HFFc6 (cell line): ENCODE results near the gene SEMA4G. TPM values are rescaled to one million over a fixed set of nuclear protein-coding genes. Genes with fewer than 3 reads are reported as not detected.

Source experiments
- DNase-seq: peaks from one replicate; pipeline ENCODE4 v3.0.0-alpha.2; 2018
- H3K27ac Mint-ChIP-seq: 2 replicates; pipeline ENCODE4 v1.8.0; 2020; ENCODE audit warnings: mild to moderate bottlenecking, mixed read lengths
- H3K27me3 Mint-ChIP-seq: 2 replicates; pipeline ENCODE4 v1.8.0; 2021; ENCODE audit warnings: mild to moderate bottlenecking, moderate library complexity, mixed read lengths; ENCODE audit not compliant: insufficient read depth
- H3K36me3 Mint-ChIP-seq: 2 replicates; pipeline ENCODE4 v1.8.0; 2021; ENCODE audit warnings: low read depth, mixed read lengths
- H3K4me1 Mint-ChIP-seq: 2 replicates; pipeline ENCODE4 v1.8.0; 2020; ENCODE audit warnings: low read depth, mixed read lengths
- H3K4me3 Mint-ChIP-seq: 2 replicates; pipeline ENCODE4 v1.8.0; 2020; ENCODE audit warnings: mild to moderate bottlenecking, moderate library complexity, mixed read lengths
- H3K9me3 Mint-ChIP-seq: 2 replicates; pipeline ENCODE4 v1.8.0; 2020; ENCODE audit warnings: mild to moderate bottlenecking, mixed read lengths
- total RNA-seq, 6 experiments: library from RNA; stranded (reverse); fragmentation: NEBNext Ultra II Directional; extraction: Animal tissue kit (Norgen Biotek cat#: 25700); gene quantifications; 2 replicates in 1 of 6; 3 replicates in 5 of 6; pipeline ENCODE4 v1.2.3, GENCODE V29; 2021
- TF ChIP-seq, protein P1 (sequence below): fragments of 200-600 bp; sonication (generic); IDR thresholded peaks from 2 replicates; pipeline ENCODE4 v1.5.0; 2021; ENCODE audit warnings: antibody characterized with exemption, mild to moderate bottlenecking

The SEMA4G gene
- total RNA-seq, 6 experiments from 2014 or later: 1.2 to 2.2 (median 1.9) TPM

DNA sequence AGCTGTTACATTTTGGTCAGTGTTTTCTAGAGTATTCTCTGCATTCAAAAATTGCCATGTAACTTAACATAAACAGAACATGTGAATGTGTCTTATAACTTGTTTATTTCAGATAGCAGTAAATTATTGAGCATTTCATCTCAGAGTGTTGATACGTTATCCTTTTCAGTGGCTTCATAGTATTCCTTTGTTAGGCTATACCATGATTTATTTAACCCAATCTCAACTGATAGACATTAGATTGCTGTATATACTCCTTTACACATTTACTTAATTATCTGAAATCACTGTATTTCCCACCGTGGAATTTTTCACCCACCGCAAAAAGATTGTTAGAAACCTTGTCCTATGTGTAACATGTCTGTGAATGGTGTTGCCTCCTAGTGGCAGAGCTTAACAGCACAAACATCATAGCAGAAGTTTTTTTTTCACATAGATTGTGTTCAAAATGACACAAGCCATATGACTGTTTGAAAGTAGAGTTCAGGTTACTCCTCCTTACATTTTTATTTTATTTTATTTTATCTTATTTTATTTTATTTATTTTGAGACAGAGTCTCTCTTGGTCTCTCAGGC lies 35.1 kb upstream of the SEMA4G start:
- no peaks in the 10 kb centered on the region for H3K9me3 Mint-ChIP-seq
- H3K36me3 Mint-ChIP-seq: peaks cover 26% of the 10 kb centered on the region
- no peak for DNase-seq

DNA sequence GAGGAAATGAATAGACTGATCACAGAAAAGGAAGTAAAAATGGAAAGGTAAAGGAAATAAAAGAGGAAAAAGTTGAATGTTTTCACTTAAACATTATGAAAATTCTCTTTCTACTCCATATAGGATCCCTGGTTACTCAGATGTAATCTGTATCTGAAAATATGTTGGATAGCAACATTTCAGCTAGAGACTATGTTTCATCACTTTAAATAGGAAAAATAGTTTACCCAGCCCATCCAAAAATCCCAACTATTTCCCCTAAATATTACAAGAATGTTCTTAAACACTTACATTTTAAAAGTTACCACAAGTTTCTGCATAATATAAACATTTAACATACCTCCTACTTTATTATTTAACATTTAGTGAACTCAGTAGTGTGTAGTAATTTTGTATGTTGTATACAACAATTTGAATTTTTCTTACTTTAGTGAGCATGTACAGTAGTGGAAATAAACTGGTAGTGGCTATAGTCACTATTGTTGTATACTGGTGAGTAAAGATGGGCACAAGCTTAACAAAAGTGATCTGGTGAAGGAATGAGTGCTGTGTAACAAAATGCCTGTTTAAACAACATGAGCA lies 29.4 kb upstream of the SEMA4G start:
- no peak overlapping the region; the same call in 1 of the 2 replicates for H3K4me3 Mint-ChIP-seq
- DNase-seq: peak; percentile 8
- H3K27ac Mint-ChIP-seq: peak overlapping the region; percentile 75

More for the DNA sequence above, 35.1 kb upstream of the SEMA4G start:
- no peak overlapping the region for H3K4me3 Mint-ChIP-seq
- no peaks in the 10 kb centered on the region; the same call in 1 of the 2 replicates for H3K27me3 Mint-ChIP-seq
- H3K4me1 Mint-ChIP-seq: peaks cover 9% of the 10 kb centered on the region
- no peak overlapping the region for H3K27ac Mint-ChIP-seq
- TF ChIP-seq, protein P1, sequence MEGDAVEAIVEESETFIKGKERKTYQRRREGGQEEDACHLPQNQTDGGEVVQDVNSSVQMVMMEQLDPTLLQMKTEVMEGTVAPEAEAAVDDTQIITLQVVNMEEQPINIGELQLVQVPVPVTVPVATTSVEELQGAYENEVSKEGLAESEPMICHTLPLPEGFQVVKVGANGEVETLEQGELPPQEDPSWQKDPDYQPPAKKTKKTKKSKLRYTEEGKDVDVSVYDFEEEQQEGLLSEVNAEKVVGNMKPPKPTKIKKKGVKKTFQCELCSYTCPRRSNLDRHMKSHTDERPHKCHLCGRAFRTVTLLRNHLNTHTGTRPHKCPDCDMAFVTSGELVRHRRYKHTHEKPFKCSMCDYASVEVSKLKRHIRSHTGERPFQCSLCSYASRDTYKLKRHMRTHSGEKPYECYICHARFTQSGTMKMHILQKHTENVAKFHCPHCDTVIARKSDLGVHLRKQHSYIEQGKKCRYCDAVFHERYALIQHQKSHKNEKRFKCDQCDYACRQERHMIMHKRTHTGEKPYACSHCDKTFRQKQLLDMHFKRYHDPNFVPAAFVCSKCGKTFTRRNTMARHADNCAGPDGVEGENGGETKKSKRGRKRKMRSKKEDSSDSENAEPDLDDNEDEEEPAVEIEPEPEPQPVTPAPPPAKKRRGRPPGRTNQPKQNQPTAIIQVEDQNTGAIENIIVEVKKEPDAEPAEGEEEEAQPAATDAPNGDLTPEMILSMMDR: peak; percentile 76

DNA sequence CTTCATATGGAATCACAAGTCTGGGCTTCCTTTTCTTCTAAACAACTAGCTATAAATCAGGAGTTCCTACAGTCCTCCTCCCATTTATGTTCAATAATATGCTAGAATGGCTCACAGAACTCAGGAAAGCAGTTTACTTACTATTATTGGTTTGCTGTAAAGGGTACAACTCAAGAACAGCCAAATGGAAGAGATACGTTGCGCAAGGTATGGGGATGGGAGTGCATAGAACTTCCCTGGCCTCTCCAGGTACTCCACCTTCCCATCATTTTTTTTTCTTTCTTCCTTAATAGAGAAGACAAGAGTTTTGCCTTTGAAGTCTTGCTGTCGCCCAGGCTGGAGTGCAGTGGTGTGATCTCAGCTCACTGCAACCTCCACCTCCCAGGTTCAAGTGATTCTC lies 27.1 kb upstream of the SEMA4G start:
- Mint-ChIP-seq H3K4me1 (peaks cover 22% of the 10 kb centered on the region), H3K27me3 (no peaks in the 10 kb centered on the region), H3K27ac (no peak overlapping the region), H3K36me3 (peaks cover 32% of the 10 kb centered on the region; the same call in 1 of the 2 replicates), H3K9me3 (no peaks in the 10 kb centered on the region), H3K4me3 (no peak overlapping the region)
- no peak for DNase-seq
- TF ChIP-seq, protein P1: no peak

More for the DNA sequence above, 29.4 kb upstream of the SEMA4G start:
- Mint-ChIP-seq H3K36me3 (peaks cover 24% of the 10 kb centered on the region; the same call in 1 of the 2 replicates), H3K9me3 (no peaks in the 10 kb centered on the region), H3K4me1 (peaks cover 22% of the 10 kb centered on the region), H3K27me3 (no peaks in the 10 kb centered on the region)
- TF ChIP-seq, protein P1: no peak

DNA sequence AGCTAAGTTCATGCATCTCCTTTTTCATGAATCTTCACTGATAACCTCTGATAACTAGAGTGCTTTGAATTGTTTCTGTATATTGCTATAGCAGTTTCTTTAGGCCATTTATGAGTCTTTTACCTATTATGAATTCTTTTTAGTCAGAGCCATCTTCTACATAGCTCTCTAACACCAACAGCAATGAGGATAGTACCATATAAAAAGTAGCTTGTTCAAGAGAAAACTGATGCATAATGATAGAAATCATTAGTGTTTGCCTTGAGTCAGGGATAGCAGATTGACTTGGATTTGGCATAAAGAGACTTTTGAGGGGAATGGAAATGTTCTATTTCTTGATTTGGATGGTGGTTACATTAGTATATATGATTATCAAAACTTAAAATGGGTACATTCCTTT lies 25.8 kb upstream of the SEMA4G start:
- Mint-ChIP-seq H3K27ac (no peak overlapping the region), H3K4me1 (peaks cover 18% of the 10 kb centered on the region), H3K4me3 (no peak overlapping the region), H3K36me3 (peaks cover 27% of the 10 kb centered on the region; the same call in 1 of the 2 replicates), H3K27me3 (no peaks in the 10 kb centered on the region), H3K9me3 (no peaks in the 10 kb centered on the region)
- TF ChIP-seq, protein P1: no peak
- no peak for DNase-seq

GRCh38 chr10:100945754-100946153 lies 23.6 kb upstream of the SEMA4G start:
- TF ChIP-seq, protein P1: no peak
- Mint-ChIP-seq H3K36me3 (peaks cover 22% of the 10 kb centered on the region; the same call in 1 of the 2 replicates), H3K4me1 (no peaks in the 10 kb centered on the region; the same call in 1 of the 2 replicates), H3K4me3 (no peak overlapping the region), H3K27me3 (no peaks in the 10 kb centered on the region), H3K27ac (no peak overlapping the region), H3K9me3 (no peaks in the 10 kb centered on the region)
- no peak for DNase-seq
